H9 (cell line): ENCODE data around the gene RRP15. TPM values are rescaled to one million over a fixed set of nuclear protein-coding genes. Genes with fewer than 3 reads are reported as not detected.

Source experiments
- DNase-seq: peaks from one replicate; pipeline ENCODE4 v3.0.0-alpha.2; 2017
- H2AFZ ChIP-seq: one replicate; pipeline ENCODE4 v1.6.1; 2013; ENCODE audit warnings: mild to moderate bottlenecking, low read length, control low read depth, moderate library complexity
- H2AK5ac ChIP-seq: 2 replicates; pipeline ENCODE4 v1.6.1; 2013; ENCODE audit warnings: low read length, control low read depth, mixed read lengths; ENCODE audit not compliant: insufficient read length
- H2BK120ac ChIP-seq: one replicate; pipeline ENCODE4 v1.6.1; 2013; ENCODE audit warnings: low read depth, mild to moderate bottlenecking, low read length, control low read depth, inconsistent platforms; ENCODE audit not compliant: poor library complexity, severe bottlenecking
- H2BK12ac ChIP-seq: 2 replicates; pipeline ENCODE4 v1.6.1; 2013; ENCODE audit warnings: low read length, control low read depth, mixed read lengths, low read depth; ENCODE audit not compliant: insufficient read length
- H2BK15ac ChIP-seq: 2 replicates; pipeline ENCODE4 v1.6.1; 2013; ENCODE audit warnings: low read depth, low read length, control low read depth
- H2BK20ac ChIP-seq: one replicate; pipeline ENCODE4 v1.6.1; 2013; ENCODE audit warnings: low read depth, mild to moderate bottlenecking, low read length, control low read depth, inconsistent platforms; ENCODE audit not compliant: poor library complexity, severe bottlenecking
- H2BK5ac ChIP-seq: 2 replicates; pipeline ENCODE4 v1.6.1; 2013; ENCODE audit warnings: low read length, control low read depth, mixed read lengths; ENCODE audit not compliant: insufficient read length
- H3K14ac ChIP-seq: 2 replicates; pipeline ENCODE4 v1.6.1; 2013; ENCODE audit warnings: low read length, control low read depth; ENCODE audit not compliant: insufficient read depth
- H3K18ac ChIP-seq: 2 replicates; pipeline ENCODE4 v1.6.1; 2013; ENCODE audit warnings: low read depth, mild to moderate bottlenecking, mixed read lengths, low read length, control low read depth; ENCODE audit not compliant: insufficient read length
- H3K23ac ChIP-seq: 2 replicates; pipeline ENCODE4 v1.6.1; 2013; ENCODE audit warnings: low read length, control low read depth, mixed read lengths, low read depth; ENCODE audit not compliant: insufficient read length
- H3K23me2 ChIP-seq: 2 replicates; pipeline ENCODE4 v1.6.1; 2013; ENCODE audit warnings: low read depth, mild to moderate bottlenecking, mixed read lengths, low read length, control low read depth; ENCODE audit not compliant: insufficient read length, poor library complexity, severe bottlenecking
- H3K27ac ChIP-seq: 2 replicates; pipeline ENCODE4 v1.5.1; 2013; ENCODE audit warnings: low read length, control low read depth, mixed read lengths, low read depth; ENCODE audit not compliant: insufficient read length
- H3K27me3 ChIP-seq: 2 replicates; pipeline ENCODE4 v1.6.1; 2013; ENCODE audit warnings: low read length, control low read depth, inconsistent platforms; ENCODE audit not compliant: insufficient read depth
- H3K4ac ChIP-seq: 2 replicates; pipeline ENCODE4 v1.6.1; 2013; ENCODE audit warnings: low read depth, mild to moderate bottlenecking, control low read depth, inconsistent platforms, low read length, moderate library complexity
- H3K4me1 ChIP-seq: 2 replicates; pipeline ENCODE4 v1.6.1; 2013; ENCODE audit warnings: low read length, control low read depth, inconsistent platforms; ENCODE audit not compliant: insufficient read depth
- H3K4me2 ChIP-seq: 2 replicates; pipeline ENCODE4 v1.6.1; 2013; ENCODE audit warnings: low read length, control low read depth, mixed read lengths; ENCODE audit not compliant: insufficient read length, insufficient read depth
- H3K56ac ChIP-seq: 2 replicates; pipeline ENCODE4 v1.6.1; 2013; ENCODE audit warnings: low read depth, mild to moderate bottlenecking, mixed read lengths, low read length, control low read depth; ENCODE audit not compliant: insufficient read length
- H3K79me1 ChIP-seq: 2 replicates; pipeline ENCODE4 v1.6.1; 2013; ENCODE audit warnings: low read depth, mild to moderate bottlenecking, moderate library complexity, low read length, control low read depth, inconsistent platforms; ENCODE audit not compliant: insufficient read depth, poor library complexity, severe bottlenecking
- H3K79me2 ChIP-seq: 2 replicates; pipeline ENCODE4 v1.6.1; 2013; ENCODE audit warnings: low read length, control low read depth, inconsistent platforms; ENCODE audit not compliant: insufficient read depth
- H3K9ac ChIP-seq: 2 replicates; pipeline ENCODE4 v1.6.1; 2013; ENCODE audit warnings: low read length, control low read depth, mixed read lengths; ENCODE audit not compliant: insufficient read length; ENCODE audit errors: extremely low read depth
- H3K9me3 ChIP-seq: one replicate; pipeline ENCODE4 v1.6.1; 2013; ENCODE audit warnings: low read depth, low read length, inconsistent platforms; ENCODE audit not compliant: control insufficient read depth
- H3T11ph ChIP-seq: one replicate; pipeline ENCODE4 v1.6.1; 2013; ENCODE audit warnings: mild to moderate bottlenecking, low read length, control low read depth, inconsistent platforms
- H4K20me1 ChIP-seq: one replicate; pipeline ENCODE4 v1.6.1; 2013; ENCODE audit not compliant: control insufficient read depth, insufficient read length, insufficient read depth
- H4K5ac ChIP-seq: 2 replicates; pipeline ENCODE4 v1.6.1; 2013; ENCODE audit warnings: low read depth, mild to moderate bottlenecking, mixed read lengths, low read length, control low read depth; ENCODE audit not compliant: insufficient read length
- H4K8ac ChIP-seq: replicated peaks from 2 replicates; pipeline ENCODE4 v1.6.1; 2013; ENCODE audit warnings: low read length, control low read depth, mixed read lengths, low read depth; ENCODE audit not compliant: insufficient read length
- H4K91ac ChIP-seq: 2 replicates; pipeline ENCODE4 v1.6.1; 2013; ENCODE audit warnings: low read depth, mild to moderate bottlenecking, moderate library complexity, mixed read lengths, low read length, control low read depth; ENCODE audit not compliant: insufficient read length
- H3K27ac Mint-ChIP-seq, 3 experiments: 2 replicates in 2 of 3; 3 replicates in 1 of 3; pipeline ENCODE4 v1.8.0; 2020 to 2021; ENCODE audit warnings: mixed read lengths in 3 of 3, mild to moderate bottlenecking in 1 of 3, moderate library complexity in 1 of 3
- H3K27me3 Mint-ChIP-seq: 2 replicates; pipeline ENCODE4 v1.8.0; 2021; ENCODE audit warnings: low read depth, mild to moderate bottlenecking, moderate library complexity, mixed read lengths
- H3K36me3 Mint-ChIP-seq, 3 experiments: 2 replicates in 2 of 3; 3 replicates in 1 of 3; pipeline ENCODE4 v1.8.0; 2020 to 2021; ENCODE audit warnings: low read depth in 3 of 3, mixed read lengths in 3 of 3; ENCODE audit not compliant: insufficient read depth in 1 of 3
- H3K4me1 Mint-ChIP-seq, 2 experiments: 2 replicates each; pipeline ENCODE4 v1.8.0; 2020; ENCODE audit warnings: mixed read lengths in 2 of 2
- H3K4me3 Mint-ChIP-seq, 2 experiments: 2 replicates in 1 of 2; 3 replicates in 1 of 2; pipeline ENCODE4 v1.8.0; 2020 to 2021; ENCODE audit warnings: mild to moderate bottlenecking in 2 of 2, mixed read lengths in 2 of 2, moderate library complexity in 1 of 2
- H3K9me3 Mint-ChIP-seq, 2 experiments: 2 replicates in 1 of 2; 3 replicates in 1 of 2; pipeline ENCODE4 v1.8.0; 2020; ENCODE audit warnings: mild to moderate bottlenecking in 2 of 2, mixed read lengths in 2 of 2, moderate library complexity in 1 of 2
- WGBS: extraction: QIAGEN DNeasy Blood & Tissue Kit; methylation state at CpG from one replicate; pipeline ENCODE4 v1.1.7; 2013; ENCODE audit warnings: missing lambda C conversion rate, low lambda C conversion rate, mixed read lengths; ENCODE audit not compliant: insufficient read length; ENCODE audit errors: extremely low coverage; 5-methylcytosine and 5-hydroxymethylcytosine counted together
- total RNA-seq: library from RNA; stranded (reverse); gene quantifications from 2 replicates; pipeline ENCODE4 v1.2.1, GENCODE V29; 2021
- TF ChIP-seq, protein P1 (sequence below): fragments of 200-600 bp; sonication (generic); conservative IDR thresholded peaks from 3 replicates; pipeline ENCODE4 v1.8.0; 2021; ENCODE audit warnings: antibody characterized with exemption, mild to moderate bottlenecking

The RRP15 gene
- total RNA-seq, 1 experiment from 2014 or later, result 48.7 TPM

DNA sequence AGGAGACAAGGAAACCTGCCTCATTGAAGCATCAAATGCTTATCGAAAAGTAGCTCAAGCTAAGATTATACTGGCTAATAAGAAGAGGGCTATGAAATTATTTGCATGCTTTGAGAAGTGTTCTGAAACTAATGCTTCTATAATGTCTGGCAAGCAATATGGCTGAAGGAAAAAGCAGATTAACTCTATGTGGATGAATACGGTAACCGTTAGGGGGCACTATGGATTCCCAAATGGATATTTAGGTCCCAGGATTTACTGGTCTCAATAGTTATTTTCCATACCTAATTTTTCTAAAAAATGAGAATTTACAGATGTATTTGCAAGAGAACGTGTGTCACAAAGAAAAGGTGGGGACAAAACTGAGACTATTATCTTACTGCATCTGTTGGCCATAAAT is 34.6 kb upstream of the RRP15 start:
- Histone ChIP-seq H3K79me1 (no peaks in the 10 kb centered on the region), H3K23me2 (no peaks in the 10 kb centered on the region), H3K4me2 (no peak overlapping the region), H3K56ac (no peak overlapping the region), H4K5ac (no peak overlapping the region), H4K91ac (no peak overlapping the region), H2BK5ac (no peak overlapping the region), H3K9me3 (no peaks in the 10 kb centered on the region), H3K14ac (no peak overlapping the region), H2AK5ac (no peak overlapping the region), H3K23ac (no peak overlapping the region), H2BK12ac (no peak overlapping the region), H3K79me2 (no peaks in the 10 kb centered on the region), H3K4me1 (no peaks in the 10 kb centered on the region), H3K9ac (no peak overlapping the region), H3K18ac (no peak overlapping the region), H3K27me3 (no peaks in the 10 kb centered on the region), H3T11ph (no peak overlapping the region), H2BK20ac (no peak overlapping the region), H4K8ac (no peak overlapping the region), H2AFZ (no peak overlapping the region), H2BK15ac (no peak overlapping the region), H4K20me1 (no peaks in the 10 kb centered on the region), H3K27ac (no peak overlapping the region), H3K4ac (no peak overlapping the region), H2BK120ac (no peak overlapping the region)
- H3K27me3 Mint-ChIP-seq, result no peaks in the 10 kb centered on the region
- H3K36me3 Mint-ChIP-seq, result no peaks in the 10 kb centered on the region
- TF ChIP-seq, protein P1, sequence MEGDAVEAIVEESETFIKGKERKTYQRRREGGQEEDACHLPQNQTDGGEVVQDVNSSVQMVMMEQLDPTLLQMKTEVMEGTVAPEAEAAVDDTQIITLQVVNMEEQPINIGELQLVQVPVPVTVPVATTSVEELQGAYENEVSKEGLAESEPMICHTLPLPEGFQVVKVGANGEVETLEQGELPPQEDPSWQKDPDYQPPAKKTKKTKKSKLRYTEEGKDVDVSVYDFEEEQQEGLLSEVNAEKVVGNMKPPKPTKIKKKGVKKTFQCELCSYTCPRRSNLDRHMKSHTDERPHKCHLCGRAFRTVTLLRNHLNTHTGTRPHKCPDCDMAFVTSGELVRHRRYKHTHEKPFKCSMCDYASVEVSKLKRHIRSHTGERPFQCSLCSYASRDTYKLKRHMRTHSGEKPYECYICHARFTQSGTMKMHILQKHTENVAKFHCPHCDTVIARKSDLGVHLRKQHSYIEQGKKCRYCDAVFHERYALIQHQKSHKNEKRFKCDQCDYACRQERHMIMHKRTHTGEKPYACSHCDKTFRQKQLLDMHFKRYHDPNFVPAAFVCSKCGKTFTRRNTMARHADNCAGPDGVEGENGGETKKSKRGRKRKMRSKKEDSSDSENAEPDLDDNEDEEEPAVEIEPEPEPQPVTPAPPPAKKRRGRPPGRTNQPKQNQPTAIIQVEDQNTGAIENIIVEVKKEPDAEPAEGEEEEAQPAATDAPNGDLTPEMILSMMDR, result peak; percentile 60
- WGBS, result no CpG with 5 or more reads among the region's 4 CpGs
- H3K4me3 Mint-ChIP-seq, result no peak overlapping the region
- H3K27ac Mint-ChIP-seq, result no peak overlapping the region
- no peaks in the 10 kb centered on the region for H3K9me3 Mint-ChIP-seq
- H3K4me1 Mint-ChIP-seq, result peaks cover 8 to 11% of the 10 kb centered on the region in 2 experiments; a peak in 3 of 4 replicates
- no peak for DNase-seq
